GM19099 (cell line): ENCODE results near the gene GALNTL6.

Experiments used
- POLR2A ChIP-seq: IDR thresholded peaks from 3 replicates; pipeline ENCODE4 v1.6.1; 2011; ENCODE audit warnings: low read depth; ENCODE audit not compliant: insufficient read length; ENCODE audit errors: extremely low read depth

The GALNTL6 gene

DNA sequence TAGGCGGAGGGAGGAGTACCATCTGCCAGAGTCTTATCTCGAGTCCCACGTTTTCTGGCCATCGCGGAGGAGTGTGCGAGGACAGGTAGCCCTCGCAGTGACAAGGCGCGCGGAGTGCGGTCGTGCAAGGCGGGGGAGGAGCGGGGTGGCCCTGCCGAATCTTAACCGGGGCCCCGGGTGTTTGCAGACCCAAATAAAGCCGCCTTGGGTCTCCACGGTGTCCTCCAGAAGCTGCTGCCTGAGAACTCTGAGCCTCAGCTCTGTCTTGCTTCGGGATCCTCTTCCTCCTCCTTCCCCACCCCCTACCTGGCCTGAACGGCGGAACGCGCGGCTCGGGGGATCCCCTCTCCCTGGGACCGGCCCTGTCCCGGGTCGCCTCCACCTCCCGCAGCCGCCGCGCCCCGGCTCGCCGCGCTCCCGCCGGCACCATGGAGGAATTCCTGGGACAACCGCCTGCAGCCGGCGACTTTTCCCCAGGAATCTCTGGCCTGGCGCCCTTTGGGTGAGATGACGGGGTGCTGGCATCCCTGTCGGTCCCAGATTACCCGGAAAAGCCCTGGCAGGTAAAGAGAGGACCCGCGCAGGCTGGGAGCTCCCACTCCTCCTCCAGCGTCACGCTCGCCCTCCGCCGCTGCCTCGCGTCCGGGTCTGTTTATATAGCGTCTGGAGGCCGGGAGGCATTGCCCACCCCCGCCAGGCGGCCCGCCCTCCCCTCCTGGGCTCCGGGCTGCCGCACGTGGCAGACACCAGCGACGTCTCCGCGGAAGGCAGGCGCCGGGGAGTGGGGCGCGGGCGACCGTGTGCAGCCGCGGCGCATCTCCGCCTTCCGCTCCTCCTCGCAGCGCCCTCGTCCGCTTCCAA, at the start of gene GALNTL6:
Gene GALNTL6, plus strand, starts transcription at position 740 of the 861 bp plus-strand sequence.
- no peak for TF ChIP-seq POLR2A

DNA sequence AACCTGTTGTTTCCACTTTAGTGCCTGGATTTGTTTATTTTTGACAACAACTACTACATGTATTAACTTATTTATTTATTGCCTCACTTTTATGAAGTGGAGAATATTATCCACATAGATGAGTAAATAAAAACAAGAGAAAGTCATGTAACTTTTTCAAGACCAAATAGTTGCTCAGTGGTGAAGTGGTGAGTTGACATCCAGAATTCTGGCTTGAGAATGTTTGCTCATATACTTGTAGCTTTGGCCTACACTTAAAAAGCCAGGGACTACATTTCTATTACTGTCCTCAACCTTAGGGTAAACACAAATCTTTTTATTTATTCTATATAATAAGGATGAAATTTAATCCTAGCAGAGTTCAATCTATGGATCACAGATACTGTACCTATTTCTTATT, 47.7 kb upstream of the GALNTL6 start:
- TF ChIP-seq POLR2A = no peak

DNA sequence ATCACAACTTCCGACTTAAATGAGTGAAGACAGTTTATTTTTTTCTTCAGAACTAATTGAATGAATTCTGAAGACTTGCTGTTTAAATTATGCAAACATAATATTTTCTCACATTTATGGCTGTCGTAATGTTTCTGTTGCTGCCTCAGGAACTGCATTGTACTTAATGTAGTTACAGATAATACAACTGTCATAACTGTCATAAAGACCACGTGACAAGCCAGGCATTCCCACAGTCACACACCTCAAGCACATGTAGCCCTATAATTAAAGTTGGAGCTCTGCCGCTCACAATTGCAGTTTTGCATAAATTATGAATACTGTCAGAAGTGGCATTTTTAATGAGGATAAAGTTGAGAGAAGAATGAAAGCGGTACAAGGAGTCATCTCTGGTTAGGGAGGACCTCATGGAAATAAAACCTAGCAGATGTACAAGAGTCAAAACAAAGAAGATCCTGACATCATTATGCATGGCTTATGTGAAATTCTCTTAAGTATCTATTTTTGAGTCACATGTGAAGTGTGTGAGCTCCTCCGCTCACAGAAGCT, 38.5 kb upstream of the GALNTL6 start:
- TF ChIP-seq POLR2A = no peak

DNA sequence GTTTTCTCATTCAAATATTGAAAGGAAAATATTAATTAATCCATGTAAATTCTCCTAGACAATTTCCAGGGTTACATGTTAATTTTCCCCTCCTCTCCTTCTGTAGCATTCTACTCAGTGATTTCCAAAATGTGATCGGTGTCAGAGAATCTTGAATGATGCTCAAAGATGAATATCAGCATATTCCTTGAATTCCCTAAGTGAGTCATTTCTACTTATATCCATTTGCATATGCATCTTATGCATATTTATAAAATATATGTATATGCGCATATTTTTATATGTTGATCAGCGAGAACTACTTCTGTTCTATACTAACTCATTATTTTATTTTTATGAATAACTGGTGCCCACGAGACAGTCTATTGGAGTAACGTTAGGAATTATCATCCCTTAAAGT, 33.9 kb upstream of the GALNTL6 start:
- no peak for TF ChIP-seq POLR2A

DNA sequence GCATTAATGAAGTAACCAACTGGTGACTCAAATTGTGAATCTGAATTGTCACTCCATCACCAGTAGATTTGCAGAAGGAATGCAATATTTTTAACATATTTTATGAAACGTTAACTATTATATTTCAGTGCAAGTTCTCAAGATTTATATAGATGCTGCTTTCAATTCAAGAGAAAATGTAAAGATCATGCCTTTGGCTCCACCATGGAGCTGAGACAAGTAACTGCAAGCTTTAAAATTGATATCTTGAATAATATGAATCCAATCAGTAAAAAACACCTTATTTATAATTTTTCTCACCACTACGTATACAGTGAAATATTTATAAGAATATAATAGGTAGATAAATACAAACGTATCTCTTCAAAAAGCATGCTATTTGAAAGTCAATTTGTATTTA, 27.8 kb upstream of the GALNTL6 start:
- TF ChIP-seq POLR2A = no peak

GRCh38 chr4:171793723-171794122, 19.5 kb upstream of the GALNTL6 start:
- no peak for TF ChIP-seq POLR2A

- no peak for TF ChIP-seq POLR2A
Measured at GRCh38 chr4:171794528-171794927, 18.7 kb upstream of the GALNTL6 start.

- TF ChIP-seq POLR2A = no peak
Measured at GRCh38 chr4:171809854-171810253, 3.4 kb upstream of the GALNTL6 start.

- TF ChIP-seq POLR2A = no peak
Measured at GRCh38 chr4:171812333-171812664, 905 bp upstream of the GALNTL6 start.

DNA sequence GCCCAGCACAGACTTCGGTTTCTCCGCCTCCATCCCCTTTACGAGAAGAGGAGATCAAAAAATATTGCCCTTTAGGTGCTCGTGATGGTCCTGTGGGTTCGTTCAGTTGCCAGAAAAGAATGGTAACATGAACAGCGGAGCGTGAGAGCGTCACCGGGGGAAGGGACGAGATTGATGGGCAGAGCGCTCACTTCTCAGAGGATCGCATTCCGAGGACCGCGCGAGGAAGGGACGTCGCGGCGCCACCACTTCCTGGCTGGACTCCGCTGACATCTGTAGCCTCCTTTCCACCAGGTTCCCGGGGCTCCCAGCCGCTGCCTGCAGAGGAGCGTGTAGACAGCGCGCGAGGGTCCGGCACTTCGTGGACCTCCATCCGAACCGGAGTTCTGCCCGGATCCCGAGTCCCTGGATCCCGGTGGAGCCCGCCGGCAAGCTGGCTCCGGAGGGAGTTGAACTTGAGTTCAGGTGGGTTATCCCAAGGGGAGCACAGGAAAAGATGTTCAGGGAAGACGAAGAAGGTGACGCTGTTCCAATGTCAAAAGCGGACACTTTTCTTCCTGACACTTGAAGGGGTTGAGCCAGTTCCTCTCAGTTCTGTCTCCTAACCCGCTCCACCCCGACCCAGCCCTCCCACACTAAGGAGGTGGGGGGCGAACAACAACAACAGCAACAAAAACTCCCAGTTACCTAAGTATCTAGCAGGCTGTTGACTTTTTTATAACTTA, 484 bp downstream of the GALNTL6 start:
- no peak for TF ChIP-seq POLR2A

GRCh38 chr4:171814545-171814944, 1.3 kb downstream of the GALNTL6 start:
- no peak for TF ChIP-seq POLR2A

- no peak for TF ChIP-seq POLR2A
Measured at GRCh38 chr4:171817026-171817425, 3.8 kb downstream of the GALNTL6 start.

DNA sequence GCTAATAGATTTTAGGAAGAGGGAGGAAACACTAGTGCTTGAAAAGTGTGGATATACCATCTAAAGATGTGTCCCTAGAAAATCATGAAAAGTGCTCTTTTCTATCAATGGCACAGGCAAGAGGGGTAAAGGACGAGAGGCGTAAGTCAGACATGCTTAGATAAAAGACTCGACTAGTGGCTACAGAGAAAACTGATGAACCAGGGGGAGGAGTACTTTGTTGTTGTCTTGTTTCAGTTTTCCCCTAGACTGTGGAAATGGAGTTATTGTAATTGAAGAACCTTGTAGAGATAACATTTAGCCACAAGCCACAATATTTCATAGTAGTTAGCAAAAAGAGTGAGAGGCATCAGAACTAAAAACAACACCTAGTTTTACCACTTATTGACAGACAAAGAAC, 21.4 kb downstream of the GALNTL6 start:
- TF ChIP-seq POLR2A = no peak

DNA sequence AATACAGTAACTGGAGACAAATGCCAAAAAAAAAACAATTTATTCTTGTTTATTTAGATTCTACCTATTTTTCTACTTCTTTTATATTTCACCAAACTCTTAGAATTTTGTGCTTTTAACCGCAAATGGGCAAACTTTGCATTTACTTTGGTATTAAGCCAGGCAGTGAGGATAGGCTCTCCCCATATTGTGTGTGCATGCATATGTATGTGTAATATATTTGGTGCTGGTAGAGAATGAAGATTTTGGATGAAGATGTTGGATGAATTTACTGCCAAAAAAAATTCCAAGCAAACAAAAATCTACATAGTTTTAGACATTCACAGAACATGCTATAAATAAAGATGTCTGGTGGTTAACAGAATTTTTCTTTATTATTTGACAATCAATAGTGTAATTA, 30.3 kb downstream of the GALNTL6 start:
- TF ChIP-seq POLR2A = no peak

GRCh38 chr4:171846232-171846631, 33.0 kb downstream of the GALNTL6 start:
- TF ChIP-seq POLR2A = no peak

DNA sequence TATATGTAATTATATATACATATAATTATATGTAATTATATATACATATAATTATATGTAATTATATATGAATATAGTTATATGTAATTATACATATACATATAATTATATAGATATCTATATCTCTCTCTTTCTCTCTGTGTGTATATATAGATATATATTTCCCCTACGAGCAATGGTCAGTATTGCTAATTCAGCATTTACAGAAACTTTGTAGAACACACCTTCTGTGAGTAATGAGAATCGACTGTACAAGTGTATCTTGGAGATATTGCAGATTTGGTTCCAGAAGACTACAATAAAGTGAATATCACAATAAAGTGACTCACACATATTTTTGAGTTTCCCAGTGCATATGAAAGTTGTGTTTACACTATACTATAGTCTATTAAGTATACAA, 33.7 kb downstream of the GALNTL6 start:
- no peak for TF ChIP-seq POLR2A
